Measurements from ENCODE around the gene ADGRV1.

Gene ADGRV1

GRCh38 chr5:91058575-91058974 is 500.0 kb downstream of the ADGRV1 start:
- H3K79me2 ChIP-seq (ENCODE audit: insufficient read depth, low read length) = no peaks in the 10 kb centered on the region
- H3K9me2 ChIP-seq (replicated peaks; ENCODE audit: low read depth, low read length) = no peaks in the 10 kb centered on the region
- H3K4me2 ChIP-seq (ENCODE audit: low read depth, low read length, poor library complexity, severe bottlenecking) = no peak overlapping the region
- no peaks in the 10 kb centered on the region for H3K4me1 ChIP-seq (ENCODE audit: insufficient read depth, low read length, poor library complexity, severe bottlenecking)
- H3K9me3 ChIP-seq (ENCODE audit: insufficient read depth, low read depth, low read length) = no peaks in the 10 kb centered on the region
- no peaks in the 10 kb centered on the region for H4K20me1 ChIP-seq (ENCODE audit: insufficient read depth, low read length, poor library complexity, severe bottlenecking)
- H3K9ac ChIP-seq (ENCODE audit: low read depth, low read length, poor library complexity, severe bottlenecking) = no peak overlapping the region
- H3F3A ChIP-seq (ENCODE audit: low read depth) = no peaks in the 10 kb centered on the region
- H2AFZ ChIP-seq (ENCODE audit: low read length) = no peak overlapping the region
- no peaks in the 10 kb centered on the region for H3K27me3 ChIP-seq (ENCODE audit: insufficient read depth, low read length, poor library complexity, severe bottlenecking)
- no peaks in the 10 kb centered on the region for H3K36me3 ChIP-seq (ENCODE audit: insufficient read depth, low read length)
- no peak overlapping the region for H3K4me3 ChIP-seq (ENCODE audit: low read length, poor library complexity, severe bottlenecking)
- no peak for TF ChIP-seq EZH2phosphoT487 (IDR thresholded peaks at IDR 0.05; ENCODE audit: borderline replicate concordance)
- no peak for TF ChIP-seq CTCF (conservative IDR thresholded peaks at IDR 0.05; ENCODE audit: low read length)

- no peaks in the 10 kb centered on the region for H3K36me3 ChIP-seq (ENCODE audit: insufficient read depth, low read length)
- H4K20me1 ChIP-seq (ENCODE audit: insufficient read depth, low read length, poor library complexity, severe bottlenecking) = no peaks in the 10 kb centered on the region
- no peaks in the 10 kb centered on the region for H3K79me2 ChIP-seq (ENCODE audit: insufficient read depth, low read length)
- H3K4me1 ChIP-seq (ENCODE audit: insufficient read depth, low read length, poor library complexity, severe bottlenecking) = no peaks in the 10 kb centered on the region
- H3F3A ChIP-seq (ENCODE audit: low read depth) = no peaks in the 10 kb centered on the region
- no peaks in the 10 kb centered on the region for H3K9me2 ChIP-seq (replicated peaks; ENCODE audit: low read depth, low read length)
- H2AFZ ChIP-seq (ENCODE audit: low read length) = no peak overlapping the region
- no peak overlapping the region for H3K4me3 ChIP-seq (ENCODE audit: low read length, poor library complexity, severe bottlenecking)
- TF ChIP-seq CTCF (conservative IDR thresholded peaks at IDR 0.05; ENCODE audit: low read length) = no peak
- no peak for TF ChIP-seq EZH2phosphoT487 (IDR thresholded peaks at IDR 0.05; ENCODE audit: borderline replicate concordance)
- no peaks in the 10 kb centered on the region for H3K9me3 ChIP-seq (ENCODE audit: insufficient read depth, low read depth, low read length)
- no peak overlapping the region for H3K9ac ChIP-seq (ENCODE audit: low read depth, low read length, poor library complexity, severe bottlenecking)
- H3K4me2 ChIP-seq (ENCODE audit: low read depth, low read length, poor library complexity, severe bottlenecking) = no peak overlapping the region
- H3K27me3 ChIP-seq (ENCODE audit: insufficient read depth, low read length, poor library complexity, severe bottlenecking) = no peaks in the 10 kb centered on the region
Observed at GRCh38 chr5:91059409-91059808, 500.8 kb downstream of the ADGRV1 start.

- no peaks in the 10 kb centered on the region for H3K9me3 ChIP-seq (ENCODE audit: insufficient read depth, low read depth, low read length)
- H3K27me3 ChIP-seq (ENCODE audit: insufficient read depth, low read length, poor library complexity, severe bottlenecking) = no peaks in the 10 kb centered on the region
- no peaks in the 10 kb centered on the region for H3K9me2 ChIP-seq (replicated peaks; ENCODE audit: low read depth, low read length)
- no peaks in the 10 kb centered on the region for H3K36me3 ChIP-seq (ENCODE audit: insufficient read depth, low read length)
- no peak overlapping the region for H3K4me3 ChIP-seq (ENCODE audit: low read length, poor library complexity, severe bottlenecking)
- no peak overlapping the region for H3K9ac ChIP-seq (ENCODE audit: low read depth, low read length, poor library complexity, severe bottlenecking)
- H3K4me2 ChIP-seq (ENCODE audit: low read depth, low read length, poor library complexity, severe bottlenecking) = no peak overlapping the region
- TF ChIP-seq CTCF (conservative IDR thresholded peaks at IDR 0.05; ENCODE audit: low read length) = no peak
- no peak for TF ChIP-seq EZH2phosphoT487 (IDR thresholded peaks at IDR 0.05; ENCODE audit: borderline replicate concordance)
- H2AFZ ChIP-seq (ENCODE audit: low read length) = no peak overlapping the region
- H4K20me1 ChIP-seq (ENCODE audit: insufficient read depth, low read length, poor library complexity, severe bottlenecking) = no peaks in the 10 kb centered on the region
- no peaks in the 10 kb centered on the region for H3F3A ChIP-seq (ENCODE audit: low read depth)
- no peaks in the 10 kb centered on the region for H3K4me1 ChIP-seq (ENCODE audit: insufficient read depth, low read length, poor library complexity, severe bottlenecking)
- H3K79me2 ChIP-seq (ENCODE audit: insufficient read depth, low read length) = no peaks in the 10 kb centered on the region
Observed at GRCh38 chr5:91061094-91061493, 502.5 kb downstream of the ADGRV1 start.

All from Loucy (cell line).